MM.1S (cell line): Measurements from ENCODE around the gene NELL2.

ENCODE experiments used
- EZH2 ChIP-seq: fragments of 300-600 bp; sonication (generic); optimal IDR thresholded peaks from 2 replicates; pipeline ENCODE3; 2017; ENCODE audit warnings: low read depth, mild to moderate bottlenecking, antibody characterized with exemption, low read length, mixed read lengths
- TF ChIP-seq, protein P1 (sequence below): fragments of 300-600 bp; sonication (generic); IDR thresholded peaks from 2 replicates; pipeline ENCODE4 v1.5.1; 2016; ENCODE audit warnings: antibody characterized with exemption, low read length, mixed read lengths

DNA sequence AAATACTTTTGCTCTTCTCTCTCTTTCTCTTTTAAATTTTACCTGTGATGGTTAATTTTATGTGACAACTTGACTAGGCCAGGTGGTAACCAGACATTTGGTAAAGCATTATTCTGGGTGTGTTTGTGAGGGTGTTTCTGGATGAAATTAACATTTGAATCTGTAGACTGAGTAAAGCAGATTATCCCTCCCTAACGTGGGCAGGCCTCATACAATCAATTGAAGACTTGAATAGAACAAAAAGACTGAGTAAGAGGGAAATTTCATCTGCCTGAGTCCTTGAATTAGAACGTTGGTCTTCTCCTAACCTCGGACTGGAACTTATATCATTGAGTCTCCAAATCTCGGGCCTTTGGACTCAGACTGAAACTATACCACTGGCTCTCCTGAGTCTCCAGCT is 182.1 kb downstream of the NELL2 start:
- TF ChIP-seq EZH2 = no peak
- TF ChIP-seq, protein P1, sequence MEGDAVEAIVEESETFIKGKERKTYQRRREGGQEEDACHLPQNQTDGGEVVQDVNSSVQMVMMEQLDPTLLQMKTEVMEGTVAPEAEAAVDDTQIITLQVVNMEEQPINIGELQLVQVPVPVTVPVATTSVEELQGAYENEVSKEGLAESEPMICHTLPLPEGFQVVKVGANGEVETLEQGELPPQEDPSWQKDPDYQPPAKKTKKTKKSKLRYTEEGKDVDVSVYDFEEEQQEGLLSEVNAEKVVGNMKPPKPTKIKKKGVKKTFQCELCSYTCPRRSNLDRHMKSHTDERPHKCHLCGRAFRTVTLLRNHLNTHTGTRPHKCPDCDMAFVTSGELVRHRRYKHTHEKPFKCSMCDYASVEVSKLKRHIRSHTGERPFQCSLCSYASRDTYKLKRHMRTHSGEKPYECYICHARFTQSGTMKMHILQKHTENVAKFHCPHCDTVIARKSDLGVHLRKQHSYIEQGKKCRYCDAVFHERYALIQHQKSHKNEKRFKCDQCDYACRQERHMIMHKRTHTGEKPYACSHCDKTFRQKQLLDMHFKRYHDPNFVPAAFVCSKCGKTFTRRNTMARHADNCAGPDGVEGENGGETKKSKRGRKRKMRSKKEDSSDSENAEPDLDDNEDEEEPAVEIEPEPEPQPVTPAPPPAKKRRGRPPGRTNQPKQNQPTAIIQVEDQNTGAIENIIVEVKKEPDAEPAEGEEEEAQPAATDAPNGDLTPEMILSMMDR = no peak
